Left cardiac atrium (tissue), 4 donors: Measurements from ENCODE around the gene ZNF653. TPM values are rescaled to one million over a fixed set of nuclear protein-coding genes. Genes with fewer than 3 reads are reported as not detected.
"Not testable (repeated sequence)": the region's sequence is repeated elsewhere in the genome, so short reads cannot be mapped to it uniquely, and the experiment has no call there.

Experiments
- ATAC-seq, 2 donors: fragments of 200-7000 bp; cut with Tn5 transposase; one replicate each; pipeline ENCODE4 v1.9.1; 2020; ENCODE audit warnings: mild to moderate bottlenecking in 2 of 2, moderate library complexity in 2 of 2
- DNase-seq: peaks from one replicate; pipeline ENCODE4 v3.0.0-alpha.2; 2020
- intact Hi-C, 2 donors: fragments of 100-400 bp; cut with DNase I; formaldehyde crosslinking; loops; one replicate each; pipeline versions ENCODE4 v1.14.1 to v1.15.1; 2022 to 2023
- total RNA-seq, 2 donors: library from RNA; stranded (reverse); fragmentation: NEBNext Ultra II Directional; extraction: Animal tissue kit (Norgen Biotek cat#: 25700); gene quantifications; one replicate each; pipeline ENCODE4 v1.2.1, GENCODE V29; 2021
- donor health status: DM: no; HTN: yes; CAD: no.
- donor health status: DM: no; HTN: yes; CAD: no; lungs with severe emphysema.
- donor health status: DM: yes; HTN: yes; CAD: no.
- donor health status: Dilated cardiomyopathy.

The ZNF653 gene
- total RNA-seq, 2 donors from 2014 or later, result 3.7 to 4.9 TPM

DNA sequence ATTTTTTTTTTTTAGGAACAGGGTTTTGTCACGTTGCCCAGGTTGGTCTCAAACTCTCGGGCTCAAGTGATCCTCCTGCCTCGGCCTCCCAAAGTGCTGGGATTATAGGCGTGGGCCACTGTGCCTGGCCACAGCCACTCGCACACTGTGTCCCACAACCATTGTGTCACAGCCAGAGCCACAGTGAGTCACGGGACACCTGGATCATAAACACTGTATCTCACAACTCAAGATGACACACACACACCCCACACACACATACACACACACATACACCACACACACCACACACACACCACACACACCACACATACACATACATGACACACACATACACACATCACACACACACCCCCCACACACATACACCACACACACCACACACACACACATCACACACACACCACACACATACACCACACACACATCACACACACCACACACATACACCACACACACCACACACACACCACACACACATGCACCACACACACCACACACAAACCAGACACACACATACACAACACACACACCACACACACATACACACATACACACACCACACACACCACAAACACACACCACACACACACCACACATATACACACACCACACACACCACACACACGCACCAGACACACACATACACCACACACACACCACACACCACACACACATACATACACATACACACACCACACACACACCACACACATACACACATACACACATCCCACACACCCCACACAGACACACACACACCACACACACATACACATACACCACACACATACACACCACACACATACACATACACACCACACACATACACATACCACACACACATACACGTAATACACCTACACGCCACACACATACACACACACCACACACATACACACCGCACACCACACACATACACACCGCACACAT lies 41.0 kb downstream of the ZNF653 start:
- DNase-seq, result no peak
- intact Hi-C loops, result no loop called here
- ATAC-seq, result no peak

DNA sequence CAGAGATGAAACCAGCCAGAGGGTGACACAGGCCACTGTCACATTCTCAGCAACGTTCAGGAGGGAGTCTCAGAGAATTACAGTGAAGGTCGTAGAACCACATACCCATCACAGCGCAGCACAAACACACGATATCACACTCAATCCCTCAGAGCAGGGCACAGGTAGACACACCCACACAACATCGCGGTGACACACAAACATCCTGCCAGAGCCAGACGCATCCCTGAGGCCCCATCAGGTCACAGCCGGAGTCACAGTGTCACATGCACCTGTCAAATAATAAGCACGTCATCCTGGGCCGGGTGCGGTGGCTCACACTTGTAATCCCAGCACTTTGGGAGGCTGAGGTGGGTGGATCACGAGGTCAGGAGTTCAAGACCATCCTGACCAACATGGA lies 42.2 kb downstream of the ZNF653 start:
- DNase-seq, result no peak
- intact Hi-C loops, result no loop called here
- no peak for ATAC-seq

DNA sequence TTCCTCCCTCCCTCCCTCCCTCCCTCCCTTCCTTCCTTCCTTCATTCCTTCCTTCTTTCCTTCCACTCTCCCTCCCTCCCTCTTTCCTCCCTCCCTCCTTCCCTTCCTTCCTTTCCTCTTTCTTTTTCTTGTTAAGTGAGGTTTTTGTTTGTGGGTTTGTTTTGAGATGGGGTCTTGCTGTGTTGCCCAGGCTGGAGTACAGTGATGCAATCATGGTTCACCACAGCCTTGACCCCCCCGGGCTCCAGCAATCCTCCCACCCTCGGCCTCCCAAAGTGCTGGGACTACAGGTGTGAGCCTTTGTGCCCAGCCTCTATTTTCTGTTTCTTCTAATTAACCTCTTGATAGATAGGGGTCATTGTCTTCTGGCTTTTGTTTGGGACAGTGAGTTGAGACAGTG lies 44.2 kb downstream of the ZNF653 start:
- intact Hi-C loops, result no loop called here
- no peak for DNase-seq
- no peak for ATAC-seq

DNA sequence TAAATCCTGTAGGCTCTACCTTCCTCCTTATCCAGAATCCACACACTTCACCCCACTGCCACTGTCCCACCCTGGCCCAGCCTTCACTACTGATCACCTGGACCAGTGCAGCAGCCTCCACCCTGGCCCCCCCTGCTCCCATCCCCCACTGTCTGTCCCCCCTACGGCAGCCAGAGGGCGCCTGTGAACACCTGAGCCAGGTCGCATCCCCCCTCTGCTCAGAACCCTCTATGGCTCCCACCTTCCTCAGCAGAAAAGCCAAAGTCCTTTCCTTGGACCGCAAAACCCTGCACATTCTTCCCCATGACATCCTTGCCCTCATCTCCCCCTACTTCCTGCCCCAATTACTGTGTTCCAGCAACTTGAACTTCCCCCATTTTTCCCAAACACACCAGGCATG lies 45.4 kb downstream of the ZNF653 start:
- no peak for DNase-seq
- no peak for ATAC-seq
- intact Hi-C loops, result no loop called here

DNA sequence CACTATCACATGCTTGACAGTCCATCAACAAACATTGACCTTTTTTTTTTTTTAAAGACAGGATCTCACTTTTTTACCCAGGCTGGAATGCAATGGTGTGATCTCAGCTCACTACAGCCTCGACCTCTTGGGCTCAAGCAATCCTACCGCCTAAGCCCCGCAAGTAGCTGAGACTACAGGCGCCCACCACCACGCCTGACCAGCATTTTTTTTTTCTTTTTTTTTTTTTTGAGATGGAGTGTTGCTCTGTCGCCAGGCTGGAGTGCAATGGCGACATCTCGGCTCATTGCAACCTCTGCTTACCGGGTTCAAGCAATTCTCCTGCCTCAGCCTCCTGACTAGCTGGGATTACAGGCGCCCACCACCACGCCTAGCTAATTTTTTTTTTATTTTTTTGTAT lies 46.7 kb downstream of the ZNF653 start:
- DNase-seq, ATAC-seq, intact Hi-C loops: not testable (repeated sequence)

DNA sequence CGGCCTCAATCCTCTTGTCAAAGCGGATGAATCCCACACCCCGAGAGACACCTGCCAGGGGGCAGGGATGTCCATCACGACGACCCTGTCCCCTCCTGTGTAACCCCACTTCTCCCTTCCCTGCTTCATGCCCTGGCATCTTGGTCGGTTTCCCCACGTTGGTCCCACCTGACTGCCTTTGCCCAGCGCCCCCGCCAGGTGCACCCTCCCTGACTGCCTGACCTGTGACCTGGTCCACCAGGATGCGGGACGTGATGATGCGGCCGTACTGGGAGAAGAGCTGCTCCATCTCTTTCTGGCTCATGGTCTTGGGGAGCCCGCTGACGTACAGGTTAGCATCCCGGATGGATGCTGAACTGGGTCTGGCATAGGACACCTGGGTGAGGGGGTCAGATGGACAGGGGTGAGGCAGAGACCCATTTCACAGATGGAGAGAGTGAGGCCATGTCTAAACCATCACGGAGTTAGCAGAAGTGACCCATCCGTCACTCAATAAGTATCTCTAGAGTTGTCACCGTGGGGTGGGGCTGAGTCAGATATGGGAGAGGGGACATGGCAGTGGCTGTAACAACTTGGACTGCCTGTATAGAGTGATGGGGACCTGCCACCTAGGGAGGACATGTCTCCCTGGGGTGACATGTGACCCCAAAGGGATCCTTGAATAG lies 47.3 kb downstream of the ZNF653 start:
- DNase-seq, result no peak

DNA sequence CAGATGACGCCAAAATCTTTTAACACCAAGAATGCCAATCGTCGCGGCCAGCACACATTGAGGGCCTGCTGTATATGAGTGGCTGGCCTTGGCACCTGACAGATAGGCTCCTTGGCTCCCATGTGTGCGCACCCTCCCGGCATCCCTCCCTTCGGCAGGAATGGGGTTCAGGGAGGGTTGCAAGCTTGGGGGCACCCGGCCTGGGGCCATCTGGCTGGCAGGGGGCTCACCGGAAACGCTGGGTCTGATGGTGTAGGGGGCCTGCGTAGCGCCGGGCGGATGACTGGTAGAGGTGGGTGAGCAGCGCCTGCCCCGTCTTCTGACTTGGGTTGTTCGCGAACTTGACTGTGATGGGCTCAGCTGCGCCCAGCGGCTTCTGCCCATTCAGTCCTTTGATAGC lies 47.8 kb downstream of the ZNF653 start:
- ATAC-seq (no peak), DNase-seq (no peak)
- intact Hi-C loops, result no loop called here

More for the DNA sequence above, 47.3 kb downstream of the ZNF653 start:
- ATAC-seq, result no peak
- intact Hi-C loops, result no loop called here

DNA sequence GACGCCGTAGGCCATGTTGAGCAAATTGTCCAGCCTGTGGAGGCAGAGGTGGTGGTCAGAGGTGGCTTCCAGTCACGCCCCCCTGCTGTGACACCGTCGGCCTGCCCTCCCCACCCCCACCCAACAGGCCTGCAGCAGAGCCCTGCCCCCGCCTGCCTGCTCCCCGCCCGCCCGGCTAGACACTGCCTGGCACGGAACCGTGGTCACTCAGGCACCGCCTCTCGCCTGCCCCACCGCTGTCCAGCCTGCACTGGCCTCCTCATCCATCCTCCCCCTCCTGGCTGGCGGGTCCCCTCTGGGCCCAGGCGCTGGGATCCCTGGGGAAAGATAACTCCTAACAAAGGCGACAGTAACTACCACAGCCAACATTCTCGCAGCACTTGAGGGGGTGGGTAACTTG lies 48.5 kb downstream of the ZNF653 start:
- DNase-seq (no peak), ATAC-seq (peak; percentile 30 to 39)
- intact Hi-C loops, result no loop called here

DNA sequence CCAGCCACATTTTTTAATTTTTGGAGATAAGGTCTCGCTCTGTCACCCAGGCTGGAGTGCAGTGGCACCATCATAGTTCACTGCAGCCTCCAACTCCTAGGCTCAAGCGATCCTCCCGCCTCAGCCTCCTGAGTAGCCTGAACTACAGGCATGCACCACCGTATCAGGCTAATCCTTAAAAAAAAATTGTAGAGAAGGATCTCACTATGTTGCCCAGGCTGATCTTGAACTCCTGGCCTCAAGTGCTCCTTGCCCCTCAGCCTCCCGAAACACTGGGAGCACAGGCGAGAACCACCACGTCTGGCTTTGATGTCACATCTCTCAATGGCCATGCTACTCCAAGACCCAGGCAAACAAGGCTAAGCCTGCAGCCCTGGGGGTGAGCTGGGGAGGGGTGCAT lies 49.0 kb downstream of the ZNF653 start:
- intact Hi-C loops, result no loop called here
- DNase-seq (no peak), ATAC-seq (no peak)

DNA sequence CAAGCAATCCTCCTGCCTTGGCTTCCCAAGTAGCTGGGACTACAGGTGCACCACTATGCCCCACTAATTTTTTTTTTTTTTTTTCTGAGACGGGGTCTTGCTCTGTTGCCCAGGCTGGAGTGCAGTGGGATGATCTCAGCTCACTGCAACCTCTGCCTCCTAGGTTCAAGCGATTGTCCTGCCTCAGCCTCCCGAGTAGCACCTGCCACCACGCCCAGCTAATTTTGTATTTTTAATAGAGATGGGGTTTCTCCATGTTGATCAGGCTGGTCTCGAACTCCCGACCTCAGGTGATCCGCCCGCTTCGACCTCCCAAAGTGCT lies 50.4 kb downstream of the ZNF653 start:
- ATAC-seq, intact Hi-C loops: not testable (repeated sequence)

DNA sequence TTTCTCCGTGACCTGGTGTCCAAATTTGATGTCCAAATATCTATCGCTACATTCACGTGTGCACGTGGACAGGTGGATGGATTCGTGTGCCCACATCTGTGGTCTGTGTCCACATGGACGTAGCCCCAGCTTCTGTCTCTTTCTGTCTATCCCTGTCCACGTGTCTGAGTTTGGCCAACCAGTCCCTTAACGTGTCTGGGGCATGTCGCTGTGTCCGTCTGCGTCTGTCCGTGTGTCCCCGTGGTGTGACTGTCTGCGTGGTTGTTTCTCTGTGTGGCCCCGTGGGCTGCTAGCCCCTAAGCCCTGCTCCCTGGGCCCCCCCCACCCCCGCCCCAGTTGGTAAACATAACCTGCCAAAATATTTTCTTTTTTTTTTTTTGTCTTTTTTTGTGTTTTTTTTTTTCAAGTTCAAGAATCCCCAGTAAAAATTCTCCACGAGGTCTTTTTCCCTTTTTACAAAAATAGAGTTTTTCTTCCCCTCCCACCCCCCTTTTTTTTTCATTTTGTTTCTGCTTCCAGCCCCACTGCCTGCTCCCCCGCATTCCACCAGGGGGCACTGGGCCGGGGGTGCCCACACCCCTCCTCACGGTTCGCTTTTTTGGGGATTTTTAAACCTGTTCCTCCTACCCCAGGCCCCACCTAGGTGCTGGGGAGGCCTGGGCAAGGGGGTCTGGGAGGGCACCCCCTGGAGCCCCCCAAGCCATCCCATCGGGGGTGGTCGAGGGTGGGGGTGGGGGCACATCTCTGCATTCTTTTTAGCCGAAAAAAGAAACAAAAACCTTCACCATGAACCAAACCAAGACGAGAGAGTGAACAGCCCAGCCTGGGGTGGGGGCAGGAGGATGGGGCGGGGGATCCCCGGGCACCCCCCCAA lies 51.9 kb downstream of the ZNF653 start:
- no peak for DNase-seq
- ATAC-seq, result no peak
- intact Hi-C loops, result no loop called here

More for the DNA sequence above, 50.4 kb downstream of the ZNF653 start:
- not testable (repeated sequence) for DNase-seq

DNA sequence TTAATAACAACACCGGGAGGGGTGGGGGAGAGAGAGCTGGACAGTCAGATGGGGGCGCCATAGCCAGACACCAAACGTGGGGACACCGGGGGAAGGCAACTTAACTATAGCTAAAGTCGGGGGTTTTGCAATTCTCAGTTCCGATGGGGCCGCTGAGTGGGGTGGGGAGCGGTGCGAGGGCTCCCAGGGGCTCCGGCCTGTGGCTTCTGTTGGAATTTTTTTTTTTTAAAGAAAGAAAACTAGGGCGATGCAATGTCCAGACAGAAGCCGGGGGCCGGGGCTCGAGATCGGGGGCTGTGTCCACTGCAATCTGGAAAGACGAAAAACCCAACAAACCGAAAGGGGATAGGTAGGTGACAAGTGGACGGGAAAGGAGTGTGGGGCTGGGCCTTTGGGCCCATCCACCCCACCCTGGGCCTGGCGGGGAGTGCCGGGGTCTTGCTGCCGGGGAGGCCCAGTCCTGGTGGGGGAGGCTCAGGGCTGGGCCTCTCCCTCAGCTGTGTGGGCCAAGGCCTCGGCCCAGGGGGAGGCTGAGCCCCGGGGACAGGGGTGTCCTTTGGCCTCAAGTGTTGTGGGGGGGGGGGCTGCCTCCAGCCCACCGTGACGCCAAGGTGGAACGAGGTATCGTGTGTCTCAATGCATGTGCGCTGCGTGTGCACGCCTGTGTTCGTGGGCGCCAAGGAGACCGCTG lies 52.9 kb downstream of the ZNF653 start:
- no peak for ATAC-seq
- no peak for DNase-seq
- intact Hi-C loops, result no loop called here

DNA sequence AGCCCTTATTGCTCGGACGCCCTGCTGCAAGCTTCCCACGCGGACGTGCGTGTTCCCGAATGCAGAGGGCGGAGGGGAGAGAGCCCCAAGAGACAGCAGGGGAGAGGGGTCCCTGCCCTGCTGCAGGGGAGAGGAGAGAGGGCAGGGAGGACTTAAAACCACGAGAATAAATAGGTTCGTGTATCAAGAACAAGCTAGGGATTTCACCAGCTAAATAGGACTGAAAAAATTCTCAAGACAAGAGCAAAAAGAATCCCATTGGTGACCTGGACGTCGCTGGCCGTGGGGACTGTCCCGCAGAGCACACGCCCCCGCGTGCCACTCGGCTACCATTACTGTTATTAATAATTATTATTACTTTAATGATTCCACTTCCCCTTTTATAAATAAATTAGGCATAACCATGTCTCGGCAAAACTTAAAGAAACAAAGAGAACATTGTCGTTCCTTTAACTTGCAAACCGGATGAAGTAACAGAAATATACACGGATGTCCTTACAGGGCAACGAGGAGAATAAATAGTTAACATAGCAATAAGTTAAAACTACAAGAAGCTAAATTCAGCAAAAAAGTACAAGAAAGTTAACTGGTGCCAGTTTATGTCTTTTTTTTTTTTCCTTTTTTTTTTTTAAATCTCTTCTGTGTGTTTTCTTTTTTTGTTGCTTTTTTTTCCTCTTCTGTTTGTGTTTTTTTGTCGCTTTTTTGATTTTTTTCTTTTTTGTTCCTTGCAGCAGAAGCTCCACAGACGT lies 53.6 kb downstream of the ZNF653 start:
- DNase-seq, result no peak
- no peak for ATAC-seq
- intact Hi-C loops, result no loop called here

DNA sequence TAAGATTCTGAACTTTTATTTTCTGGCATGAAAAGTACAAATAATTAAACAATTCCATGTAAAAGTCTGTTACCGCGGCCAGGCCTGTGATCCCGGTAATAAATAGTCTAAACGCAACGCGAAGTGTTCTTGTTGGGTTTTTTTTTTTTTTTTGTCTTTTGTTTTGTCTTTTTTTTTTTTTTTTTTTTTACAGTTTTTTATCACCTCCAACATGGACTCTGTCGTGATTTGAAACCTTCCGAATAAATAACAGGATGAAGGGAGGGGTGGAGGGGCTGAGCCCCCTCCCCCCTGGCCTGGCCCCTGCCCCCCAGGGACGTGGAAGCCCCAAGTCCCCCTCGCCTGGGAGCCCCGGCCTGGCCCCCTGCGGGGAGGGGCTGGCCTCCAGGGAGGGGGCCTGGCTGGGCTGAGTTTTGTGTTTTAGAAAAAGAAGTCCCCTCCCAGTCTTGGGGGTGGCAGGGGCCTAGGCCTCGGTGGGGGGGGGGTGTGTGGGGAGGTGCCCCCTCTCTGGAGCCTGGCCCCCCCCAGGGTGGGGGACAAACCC lies 54.2 kb downstream of the ZNF653 start:
- ATAC-seq, result no peak
- intact Hi-C loops, result no loop called here
- DNase-seq, result no peak

DNA sequence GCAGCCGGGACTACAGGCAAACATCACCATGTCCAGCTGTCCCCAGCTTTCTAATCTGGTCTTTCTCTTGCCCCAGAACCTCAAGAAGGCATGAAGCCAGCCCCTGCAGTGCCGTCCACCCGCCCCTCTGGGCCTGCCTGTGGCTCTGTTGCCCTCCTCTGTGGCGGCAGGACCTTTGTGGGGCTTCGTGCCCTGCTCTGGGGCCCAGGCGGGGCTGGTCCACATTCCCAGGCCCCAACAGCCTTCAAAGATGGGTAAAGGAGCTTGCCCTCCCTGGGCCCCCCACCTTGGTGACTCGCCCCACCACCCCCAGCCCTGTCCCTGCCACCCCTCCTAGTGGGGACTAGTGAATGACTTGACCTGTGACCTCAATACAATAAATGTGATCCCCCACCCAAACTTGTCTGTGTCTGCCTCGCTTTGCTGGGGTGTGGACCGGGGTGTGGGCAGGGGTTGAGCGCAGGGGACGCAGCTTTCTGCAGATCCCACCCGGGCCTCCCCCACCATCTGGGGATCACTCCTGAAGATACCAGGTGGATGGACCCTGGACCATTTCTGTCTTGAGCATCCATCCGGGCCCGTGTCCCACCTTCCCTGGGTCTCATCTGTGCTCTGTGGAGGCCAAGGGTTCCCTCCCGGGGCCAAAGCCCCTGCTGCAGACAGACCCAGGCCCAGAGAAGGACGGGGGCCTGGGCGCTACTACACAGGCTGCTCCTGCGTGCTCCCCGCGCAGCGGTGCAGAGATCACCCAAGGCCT lies 54.9 kb downstream of the ZNF653 start:
- ATAC-seq (no peak), DNase-seq (no peak)
- intact Hi-C loops, result no loop called here

DNA sequence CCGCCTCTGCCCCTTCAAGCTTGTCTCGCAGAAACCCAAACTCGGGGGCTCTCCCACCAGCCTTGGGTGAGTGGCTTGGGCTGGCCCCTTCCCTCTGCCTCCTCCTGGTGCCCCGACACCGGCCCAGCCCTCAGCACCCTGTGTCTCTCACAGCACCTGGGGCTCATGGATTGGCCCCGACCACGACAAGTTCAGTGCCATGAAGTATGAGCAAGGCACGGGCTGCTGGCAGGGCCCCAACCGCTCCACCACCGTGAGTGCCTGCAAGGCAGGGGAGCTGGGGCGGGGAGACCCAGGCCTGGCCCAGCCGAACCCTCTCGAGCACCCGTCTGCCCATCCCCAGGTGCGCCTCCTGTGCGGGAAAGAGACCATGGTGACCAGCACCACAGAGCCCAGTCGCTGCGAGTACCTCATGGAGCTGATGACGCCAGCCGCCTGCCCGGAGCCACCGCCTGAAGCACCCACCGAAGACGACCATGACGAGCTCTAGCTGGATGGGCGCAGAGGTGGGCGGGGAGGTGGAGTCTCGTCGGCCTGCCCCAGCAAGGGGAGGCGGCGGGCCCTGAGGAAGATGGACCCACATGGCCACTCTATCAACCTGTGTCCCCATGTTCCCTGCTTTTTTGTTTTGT lies 56.6 kb downstream of the ZNF653 start:
- intact Hi-C loops, result no loop called here
- no peak for DNase-seq
- no peak for ATAC-seq

DNA sequence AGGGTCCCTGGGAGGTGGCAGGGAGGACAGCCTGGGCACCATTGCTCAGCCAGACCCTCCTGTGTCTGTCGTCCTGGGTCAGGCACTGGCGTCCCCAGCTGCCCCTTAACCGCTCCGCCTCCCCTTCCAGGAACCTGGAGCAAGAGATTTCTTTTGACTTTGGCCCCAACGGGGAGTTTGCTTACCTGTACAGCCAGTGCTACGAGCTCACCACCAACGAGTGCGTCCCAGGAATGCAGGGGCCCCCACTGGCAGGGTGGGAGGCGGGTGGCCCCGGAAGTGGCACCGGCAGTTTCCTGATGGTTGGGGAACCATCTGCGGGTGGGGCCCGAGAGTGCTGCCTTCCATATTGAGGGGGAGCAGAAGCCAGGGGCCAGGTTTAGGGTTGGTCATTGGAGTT lies 57.2 kb downstream of the ZNF653 start:
- DNase-seq (no peak), ATAC-seq (no peak)
- intact Hi-C loops, result no loop called here
